NCI-H2029 (cell line): ENCODE data around the gene PPP1R13L.
"Not testable (repeated sequence)": the region's sequence is repeated elsewhere in the genome, so short reads cannot be mapped to it uniquely, and the experiment has no call there.

Source experiments
- DNase-seq: peaks from one replicate; lab custom pipeline; 2025; lab: John Stamatoyannopoulos, UW

The PPP1R13L gene

GRCh38 chr19:45404557-45405434, at the start of gene PPP1R13L:
PPP1R13L (minus strand) TSS chr19:45405069; CDS start chr19:45398318, 6,751 bp downstream.
- peak; percentile 87 for DNase-seq

- DNase-seq, result no peak
Observed at GRCh38 chr19:45451850-45452387, 47.0 kb upstream of the PPP1R13L start.

- no peak for DNase-seq
Observed at GRCh38 chr19:45451131-45451849, 46.4 kb upstream of the PPP1R13L start.

GRCh38 chr19:45450012-45450333, 45.1 kb upstream of the PPP1R13L start:
- no peak for DNase-seq

GRCh38 chr19:45448887-45449299, 44.0 kb upstream of the PPP1R13L start:
- DNase-seq, result no peak

- no peak for DNase-seq
Observed at GRCh38 chr19:45448425-45448756, 43.5 kb upstream of the PPP1R13L start.

- DNase-seq, result no peak
Observed at GRCh38 chr19:45446944-45447343, 42.1 kb upstream of the PPP1R13L start.

GRCh38 chr19:45446295-45446694, 41.4 kb upstream of the PPP1R13L start:
- no peak for DNase-seq

- no peak for DNase-seq
Observed at GRCh38 chr19:45445139-45445538, 40.3 kb upstream of the PPP1R13L start.

GRCh38 chr19:45444318-45445041, 39.6 kb upstream of the PPP1R13L start:
- DNase-seq, result peak; percentile 53

GRCh38 chr19:45443462-45444317, 38.8 kb upstream of the PPP1R13L start:
- peak; percentile 35 for DNase-seq

GRCh38 chr19:45442778-45443461, 38.1 kb upstream of the PPP1R13L start:
- DNase-seq, result no peak

- DNase-seq, result no peak
Observed at GRCh38 chr19:45442408-45442777, 37.5 kb upstream of the PPP1R13L start.

- DNase-seq, result no peak
Observed at GRCh38 chr19:45440873-45441654, 36.2 kb upstream of the PPP1R13L start.

GRCh38 chr19:45440259-45440638, 35.4 kb upstream of the PPP1R13L start:
- no peak for DNase-seq

GRCh38 chr19:45439569-45440258, 34.8 kb upstream of the PPP1R13L start:
- no peak for DNase-seq

- DNase-seq, result no peak
Observed at GRCh38 chr19:45439190-45439568, 34.3 kb upstream of the PPP1R13L start.

GRCh38 chr19:45437328-45437727, 32.5 kb upstream of the PPP1R13L start:
- DNase-seq, result no peak

GRCh38 chr19:45432543-45432942, 27.7 kb upstream of the PPP1R13L start:
- not testable (repeated sequence) for DNase-seq

GRCh38 chr19:45431008-45431407, 26.1 kb upstream of the PPP1R13L start:
- not testable (repeated sequence) for DNase-seq
